HEK293 (cell line): ENCODE results near the gene ARL14EPL.
"Not testable (repeated sequence)": the region's sequence is repeated elsewhere in the genome, so short reads cannot be mapped to it uniquely, and the experiment has no call there.

Source experiments
- CTCF ChIA-PET: fragments of 350-600 bp; formaldehyde crosslinking; extraction: SDS; loops from one replicate; lab custom pipeline; 2021; ENCODE audit warnings: antibody characterized with exemption; lab: Yijun Ruan, JAX
- POLR2A ChIA-PET: fragments of 300-600 bp; formaldehyde crosslinking; extraction: SDS; loops from one replicate; lab custom pipeline; 2020; ENCODE audit warnings: antibody characterized with exemption, inconsistent platforms; lab: Yijun Ruan, JAX
- H3K27ac ChIP-seq: fragments of 200-500 bp; sonication (Bioruptor generic); 2 replicates; pipeline ENCODE4 v1.5.1; 2014; ENCODE audit warnings: low read depth, low read length, control low read depth, inconsistent platforms; ENCODE audit errors: extremely low read depth
- H3K36me3 ChIP-seq, 2 experiments: fragments of 200-500 bp in 1 of 2; sonication (Bioruptor generic) in 1 of 2; 1 replicate in 1 of 2; 2 replicates in 1 of 2; pipeline ENCODE4 v1.5.1; 2014 to 2017; ENCODE audit warnings: inconsistent platforms in 2 of 2, low read length in 2 of 2; ENCODE audit not compliant: control insufficient read depth in 2 of 2, insufficient read depth in 1 of 2
- H3K4me1 ChIP-seq: fragments of 200-500 bp; sonication (Bioruptor generic); 2 replicates; pipeline ENCODE4 v1.5.1; 2014; ENCODE audit warnings: mild to moderate bottlenecking, low read length, inconsistent platforms; ENCODE audit not compliant: control insufficient read depth, insufficient read depth
- H3K4me3 ChIP-seq: 2 replicates; pipeline ENCODE4 v1.5.1; 2011; ENCODE audit warnings: low read depth, mild to moderate bottlenecking, control low read depth, low read length, moderate library complexity
- H3K9me3 ChIP-seq: fragments of 200-500 bp; sonication (Bioruptor generic); 2 replicates; pipeline ENCODE4 v1.5.1; 2014; ENCODE audit warnings: low read depth, low read length, inconsistent platforms; ENCODE audit not compliant: control insufficient read depth, insufficient read depth
- GLIS1 ChIP-seq: fragments of 450-650 bp; formaldehyde crosslinking; IDR thresholded peaks from 2 replicates; pipeline ENCODE4 v1.5.1; 2016; ENCODE audit warnings: missing biosample characterization, missing genetic modification characterization
- HOXC10 ChIP-seq: sonication (generic); formaldehyde crosslinking; IDR thresholded peaks from 2 replicates; pipeline ENCODE4 v1.8.1; 2023; ENCODE audit warnings: mild to moderate bottlenecking, missing genetic modification reagents
- MZF1 ChIP-seq: fragments of 450-650 bp; formaldehyde crosslinking; IDR thresholded peaks from 2 replicates; pipeline ENCODE4 v1.5.1; 2017; ENCODE audit warnings: missing biosample characterization, missing genetic modification characterization, borderline replicate concordance
- PRDM1 ChIP-seq: fragments of 450-650 bp; formaldehyde crosslinking; IDR thresholded peaks from 2 replicates; pipeline ENCODE4; 2016; ENCODE audit warnings: missing biosample characterization, missing genetic modification characterization
- YY1 ChIP-seq: fragments of 450-650 bp; formaldehyde crosslinking; IDR thresholded peaks from 2 replicates; pipeline ENCODE4 v1.5.1; 2018; ENCODE audit warnings: missing biosample characterization, missing genetic modification characterization
- ZFP69B ChIP-seq: fragments of 450-650 bp; formaldehyde crosslinking; IDR thresholded peaks from 2 replicates; pipeline ENCODE4 v1.5.1; 2016; ENCODE audit warnings: missing biosample characterization, missing genetic modification characterization
- ZIC2 ChIP-seq: fragments of 450-650 bp; formaldehyde crosslinking; IDR thresholded peaks from 2 replicates; pipeline ENCODE4 v1.5.1; 2016; ENCODE audit warnings: missing biosample characterization, missing genetic modification characterization
- ZNF112 ChIP-seq: fragments of 450-650 bp; formaldehyde crosslinking; IDR thresholded peaks from 2 replicates; pipeline ENCODE4 v1.5.0; 2017; ENCODE audit warnings: missing biosample characterization, missing genetic modification characterization
- ZNF335 ChIP-seq: fragments of 450-650 bp; formaldehyde crosslinking; conservative IDR thresholded peaks from 2 replicates; pipeline ENCODE4 v1.5.1; 2016; ENCODE audit warnings: missing biosample characterization, missing genetic modification characterization
- ZNF426 ChIP-seq: fragments of 450-650 bp; formaldehyde crosslinking; IDR thresholded peaks from 2 replicates; pipeline ENCODE4 v1.5.1; 2017; ENCODE audit warnings: missing biosample characterization, missing genetic modification characterization, mild to moderate bottlenecking, inconsistent platforms, moderate library complexity
- ZNF501 ChIP-seq: fragments of 450-650 bp; formaldehyde crosslinking; IDR thresholded peaks from 2 replicates; pipeline ENCODE4 v1.5.1; 2016; ENCODE audit warnings: missing biosample characterization, missing genetic modification characterization
- ZNF544 ChIP-seq: fragments of 450-650 bp; formaldehyde crosslinking; IDR thresholded peaks from 2 replicates; pipeline ENCODE4 v1.5.0; 2017; ENCODE audit warnings: missing biosample characterization, missing genetic modification characterization
- ZNF549 ChIP-seq: fragments of 450-650 bp; IDR thresholded peaks from 2 replicates; pipeline ENCODE4 v1.5.1; 2018; ENCODE audit warnings: missing biosample characterization, missing genetic modification characterization, mild to moderate bottlenecking, inconsistent platforms, moderate library complexity
- ZNF654 ChIP-seq: fragments of 450-650 bp; formaldehyde crosslinking; IDR thresholded peaks from 2 replicates; pipeline ENCODE4 v1.5.1; 2016; ENCODE audit warnings: low read depth, missing biosample characterization, missing genetic modification characterization
- ZNF76 ChIP-seq: fragments of 450-650 bp; formaldehyde crosslinking; IDR thresholded peaks from 2 replicates; pipeline ENCODE4; 2016; ENCODE audit warnings: low read depth, missing biosample characterization, missing genetic modification characterization, borderline replicate concordance
- ZNF785 ChIP-seq: fragments of 450-650 bp; formaldehyde crosslinking; IDR thresholded peaks from 2 replicates; pipeline ENCODE4 v1.5.1; 2016; ENCODE audit warnings: missing biosample characterization, missing genetic modification characterization
- ZXDB ChIP-seq: fragments of 450-650 bp; formaldehyde crosslinking; IDR thresholded peaks from 2 replicates; pipeline ENCODE4 v1.5.1; 2016; ENCODE audit warnings: missing biosample characterization, missing genetic modification characterization
- TF ChIP-seq, protein P1 (sequence below): fragments of 450-650 bp; IDR thresholded peaks from 2 replicates; pipeline ENCODE4 v1.5.1; 2018; ENCODE audit warnings: missing biosample characterization, missing genetic modification characterization
- TF ChIP-seq, protein P2 (sequence below): fragments of 450-650 bp; formaldehyde crosslinking; IDR thresholded peaks from 2 replicates; pipeline ENCODE4 v1.5.1; 2016; ENCODE audit warnings: missing biosample characterization, missing genetic modification characterization, borderline replicate concordance
- TF ChIP-seq, protein P3 (sequence below): fragments of 450-650 bp; formaldehyde crosslinking; IDR thresholded peaks from 2 replicates; pipeline ENCODE4 v1.5.1; 2016; ENCODE audit warnings: missing biosample characterization, missing genetic modification characterization
- TF ChIP-seq, protein P4 (sequence below): fragments of 450-650 bp; formaldehyde crosslinking; IDR thresholded peaks from 2 replicates; pipeline ENCODE4 v1.5.1; 2016; ENCODE audit warnings: missing biosample characterization, missing genetic modification characterization
- TF ChIP-seq, protein P5 (sequence below): fragments of 450-650 bp; formaldehyde crosslinking; conservative IDR thresholded peaks from 2 replicates; pipeline ENCODE4 v1.5.1; 2016; ENCODE audit warnings: low read depth, missing biosample characterization, missing genetic modification characterization

ARL14EPL gene

DNA sequence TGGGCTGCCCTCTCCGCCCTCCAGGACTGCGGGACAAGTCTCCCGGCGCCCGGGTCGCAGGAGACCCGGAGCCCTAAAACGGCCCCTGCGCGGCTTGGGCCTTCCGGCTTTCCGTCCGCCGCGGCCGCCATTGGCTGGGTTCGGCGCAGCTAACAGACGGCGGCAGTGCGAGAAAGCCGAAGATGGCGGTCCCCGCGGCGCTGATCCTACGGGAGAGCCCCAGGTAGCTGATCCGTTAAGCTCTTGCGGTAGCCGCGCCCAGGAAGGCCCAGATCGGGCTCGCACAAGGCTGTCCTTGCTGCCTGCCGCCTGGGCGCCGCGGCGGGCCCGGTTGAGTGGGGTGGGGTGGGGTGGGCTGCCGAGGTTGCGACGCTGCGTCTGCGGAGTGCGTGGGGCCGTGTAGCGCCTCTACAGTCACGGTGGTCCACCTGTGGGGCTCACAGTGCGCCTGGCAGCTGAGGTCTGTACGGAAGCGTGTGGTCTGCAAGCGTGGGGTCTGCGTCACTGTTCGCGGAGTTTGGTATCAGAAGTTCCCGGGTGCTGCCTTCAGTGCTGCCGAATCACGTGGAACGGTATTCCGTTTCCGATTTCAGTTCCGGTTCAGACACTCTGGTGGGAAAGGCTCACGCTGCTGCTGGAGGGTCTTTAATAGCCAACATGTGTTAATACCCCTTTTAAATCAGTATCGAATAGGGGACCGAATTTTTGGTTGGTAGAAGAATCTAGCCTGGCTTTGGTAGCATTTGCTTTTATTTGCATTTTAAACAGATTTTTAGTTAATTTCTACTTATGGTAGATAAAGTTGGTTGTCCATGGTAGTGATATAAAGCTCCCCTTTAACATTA is 52.8 kb downstream of the ARL14EPL start, which contains the start of gene COMMD10 (continued):
- TF ChIP-seq, protein P1, sequence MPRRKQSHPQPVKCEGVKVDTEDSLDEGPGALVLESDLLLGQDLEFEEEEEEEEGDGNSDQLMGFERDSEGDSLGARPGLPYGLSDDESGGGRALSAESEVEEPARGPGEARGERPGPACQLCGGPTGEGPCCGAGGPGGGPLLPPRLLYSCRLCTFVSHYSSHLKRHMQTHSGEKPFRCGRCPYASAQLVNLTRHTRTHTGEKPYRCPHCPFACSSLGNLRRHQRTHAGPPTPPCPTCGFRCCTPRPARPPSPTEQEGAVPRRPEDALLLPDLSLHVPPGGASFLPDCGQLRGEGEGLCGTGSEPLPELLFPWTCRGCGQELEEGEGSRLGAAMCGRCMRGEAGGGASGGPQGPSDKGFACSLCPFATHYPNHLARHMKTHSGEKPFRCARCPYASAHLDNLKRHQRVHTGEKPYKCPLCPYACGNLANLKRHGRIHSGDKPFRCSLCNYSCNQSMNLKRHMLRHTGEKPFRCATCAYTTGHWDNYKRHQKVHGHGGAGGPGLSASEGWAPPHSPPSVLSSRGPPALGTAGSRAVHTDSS (tag by site-specific recombination): no peak
- no peak for TF ChIP-seq ZNF549 (tag by site-specific recombination)
- TF ChIP-seq ZNF654 (tag by site-specific recombination): no peak
- TF ChIP-seq ZNF112 (tag by site-specific recombination): no peak
- peak; percentile 81; the same call in 1 of the 2 replicates for TF ChIP-seq HOXC10 (CRISPR knock-in tag)
- TF ChIP-seq ZNF76 (tag by site-specific recombination): peak; percentile 31; the same call in 1 of the 2 replicates
- peak; percentile 18; the same call in 1 of the 2 replicates for TF ChIP-seq ZIC2
- TF ChIP-seq ZNF335: peak; percentile 95
- TF ChIP-seq, protein P2, sequence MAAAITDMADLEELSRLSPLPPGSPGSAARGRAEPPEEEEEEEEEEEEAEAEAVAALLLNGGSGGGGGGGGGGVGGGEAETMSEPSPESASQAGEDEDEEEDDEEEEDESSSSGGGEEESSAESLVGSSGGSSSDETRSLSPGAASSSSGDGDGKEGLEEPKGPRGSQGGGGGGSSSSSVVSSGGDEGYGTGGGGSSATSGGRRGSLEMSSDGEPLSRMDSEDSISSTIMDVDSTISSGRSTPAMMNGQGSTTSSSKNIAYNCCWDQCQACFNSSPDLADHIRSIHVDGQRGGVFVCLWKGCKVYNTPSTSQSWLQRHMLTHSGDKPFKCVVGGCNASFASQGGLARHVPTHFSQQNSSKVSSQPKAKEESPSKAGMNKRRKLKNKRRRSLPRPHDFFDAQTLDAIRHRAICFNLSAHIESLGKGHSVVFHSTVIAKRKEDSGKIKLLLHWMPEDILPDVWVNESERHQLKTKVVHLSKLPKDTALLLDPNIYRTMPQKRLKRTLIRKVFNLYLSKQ (tag by site-specific recombination): no peak
- peak; percentile 91 for TF ChIP-seq YY1 (tag by site-specific recombination)
- TF ChIP-seq MZF1 (tag by site-specific recombination): 0 out of 2 replicates have a peak, but pooled peaks have one; percentile 12
- TF ChIP-seq ZFP69B (tag by site-specific recombination): no peak
- TF ChIP-seq, protein P3, sequence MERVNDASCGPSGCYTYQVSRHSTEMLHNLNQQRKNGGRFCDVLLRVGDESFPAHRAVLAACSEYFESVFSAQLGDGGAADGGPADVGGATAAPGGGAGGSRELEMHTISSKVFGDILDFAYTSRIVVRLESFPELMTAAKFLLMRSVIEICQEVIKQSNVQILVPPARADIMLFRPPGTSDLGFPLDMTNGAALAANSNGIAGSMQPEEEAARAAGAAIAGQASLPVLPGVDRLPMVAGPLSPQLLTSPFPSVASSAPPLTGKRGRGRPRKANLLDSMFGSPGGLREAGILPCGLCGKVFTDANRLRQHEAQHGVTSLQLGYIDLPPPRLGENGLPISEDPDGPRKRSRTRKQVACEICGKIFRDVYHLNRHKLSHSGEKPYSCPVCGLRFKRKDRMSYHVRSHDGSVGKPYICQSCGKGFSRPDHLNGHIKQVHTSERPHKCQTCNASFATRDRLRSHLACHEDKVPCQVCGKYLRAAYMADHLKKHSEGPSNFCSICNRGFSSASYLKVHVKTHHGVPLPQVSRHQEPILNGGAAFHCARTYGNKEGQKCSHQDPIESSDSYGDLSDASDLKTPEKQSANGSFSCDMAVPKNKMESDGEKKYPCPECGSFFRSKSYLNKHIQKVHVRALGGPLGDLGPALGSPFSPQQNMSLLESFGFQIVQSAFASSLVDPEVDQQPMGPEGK: peak; percentile 50
- TF ChIP-seq, protein P4, sequence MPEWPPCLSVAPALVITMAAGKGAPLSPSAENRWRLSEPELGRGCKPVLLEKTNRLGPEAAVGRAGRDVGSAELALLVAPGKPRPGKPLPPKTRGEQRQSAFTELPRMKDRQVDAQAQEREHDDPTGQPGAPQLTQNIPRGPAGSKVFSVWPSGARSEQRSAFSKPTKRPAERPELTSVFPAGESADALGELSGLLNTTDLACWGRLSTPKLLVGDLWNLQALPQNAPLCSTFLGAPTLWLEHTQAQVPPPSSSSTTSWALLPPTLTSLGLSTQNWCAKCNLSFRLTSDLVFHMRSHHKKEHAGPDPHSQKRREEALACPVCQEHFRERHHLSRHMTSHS: no peak
- TF ChIP-seq, protein P5, sequence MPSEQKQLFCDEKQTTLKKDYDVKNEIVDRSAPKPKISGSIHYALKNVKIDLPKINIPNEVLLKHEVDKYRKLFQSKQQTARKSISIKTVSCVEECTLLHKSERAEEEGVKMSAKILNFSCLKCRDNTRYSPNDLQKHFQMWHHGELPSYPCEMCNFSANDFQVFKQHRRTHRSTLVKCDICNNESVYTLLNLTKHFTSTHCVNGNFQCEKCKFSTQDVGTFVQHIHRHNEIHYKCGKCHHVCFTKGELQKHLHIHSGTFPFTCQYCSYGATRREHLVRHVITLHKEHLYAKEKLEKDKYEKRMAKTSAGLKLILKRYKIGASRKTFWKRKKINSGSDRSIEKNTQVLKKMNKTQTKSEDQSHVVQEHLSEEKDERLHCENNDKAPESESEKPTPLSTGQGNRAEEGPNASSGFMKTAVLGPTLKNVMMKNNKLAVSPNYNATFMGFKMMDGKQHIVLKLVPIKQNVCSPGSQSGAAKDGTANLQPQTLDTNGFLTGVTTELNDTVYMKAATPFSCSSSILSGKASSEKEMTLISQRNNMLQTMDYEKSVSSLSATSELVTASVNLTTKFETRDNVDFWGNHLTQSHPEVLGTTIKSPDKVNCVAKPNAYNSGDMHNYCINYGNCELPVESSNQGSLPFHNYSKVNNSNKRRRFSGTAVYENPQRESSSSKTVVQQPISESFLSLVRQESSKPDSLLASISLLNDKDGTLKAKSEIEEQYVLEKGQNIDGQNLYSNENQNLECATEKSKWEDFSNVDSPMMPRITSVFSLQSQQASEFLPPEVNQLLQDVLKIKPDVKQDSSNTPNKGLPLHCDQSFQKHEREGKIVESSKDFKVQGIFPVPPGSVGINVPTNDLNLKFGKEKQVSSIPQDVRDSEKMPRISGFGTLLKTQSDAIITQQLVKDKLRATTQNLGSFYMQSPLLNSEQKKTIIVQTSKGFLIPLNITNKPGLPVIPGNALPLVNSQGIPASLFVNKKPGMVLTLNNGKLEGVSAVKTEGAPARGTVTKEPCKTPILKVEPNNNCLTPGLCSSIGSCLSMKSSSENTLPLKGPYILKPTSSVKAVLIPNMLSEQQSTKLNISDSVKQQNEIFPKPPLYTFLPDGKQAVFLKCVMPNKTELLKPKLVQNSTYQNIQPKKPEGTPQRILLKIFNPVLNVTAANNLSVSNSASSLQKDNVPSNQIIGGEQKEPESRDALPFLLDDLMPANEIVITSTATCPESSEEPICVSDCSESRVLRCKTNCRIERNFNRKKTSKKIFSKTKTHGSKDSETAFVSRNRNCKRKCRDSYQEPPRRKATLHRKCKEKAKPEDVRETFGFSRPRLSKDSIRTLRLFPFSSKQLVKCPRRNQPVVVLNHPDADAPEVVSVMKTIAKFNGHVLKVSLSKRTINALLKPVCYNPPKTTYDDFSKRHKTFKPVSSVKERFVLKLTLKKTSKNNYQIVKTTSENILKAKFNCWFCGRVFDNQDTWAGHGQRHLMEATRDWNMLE: peak; percentile 98
- TF ChIP-seq GLIS1 (tag by site-specific recombination): peak; percentile 65
- peak; percentile 76 for TF ChIP-seq ZXDB (tag by site-specific recombination)
- TF ChIP-seq ZNF501 (tag by site-specific recombination): peak; percentile 90; the same call in 1 of the 2 replicates
- TF ChIP-seq ZNF785: no peak
- TF ChIP-seq ZNF426 (tag by site-specific recombination): no peak
- TF ChIP-seq PRDM1 (tag by site-specific recombination): no peak
- TF ChIP-seq ZNF544: no peak

DNA sequence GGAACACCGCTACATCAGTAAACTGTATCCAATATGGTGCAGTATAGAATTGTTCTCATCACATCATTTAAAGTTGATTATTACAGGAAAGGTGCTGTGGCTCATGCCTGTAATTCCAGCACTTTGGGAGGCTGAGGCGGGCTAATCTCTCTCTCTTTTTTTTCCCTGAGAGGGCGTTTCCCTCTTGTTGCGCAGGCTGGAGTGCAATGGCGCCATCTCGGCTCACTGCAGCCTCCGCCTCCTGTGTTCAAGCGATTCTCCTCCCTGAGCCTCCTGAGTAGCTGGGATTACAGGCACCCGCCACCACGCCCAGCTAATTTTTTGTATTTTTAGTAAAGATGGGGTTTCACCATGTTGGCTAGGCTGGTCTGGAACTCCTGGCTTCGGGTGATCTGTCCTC is 54.0 kb downstream of the ARL14EPL start:
- not testable (repeated sequence) for H3K27ac ChIP-seq, H3K4me3 ChIP-seq, H3K9me3 ChIP-seq, H3K4me1 ChIP-seq, H3K36me3 ChIP-seq
- CTCF ChIA-PET: interaction anchor here (1.1 kb wide), 1 partner anchor 18 kb away, joined by 8 read pairs; no protein-coding TSS in a partner anchor
- POLR2A ChIA-PET: interaction anchor here (2.3 kb wide), 1 partner anchor 10 kb away, joined by 7 read pairs; no protein-coding TSS in a partner anchor
